ENCODE measurements around the gene STK32B.
"Not testable (repeated sequence)": the region's sequence is repeated elsewhere in the genome, so short reads cannot be mapped to it uniquely, and the experiment has no call there.

The STK32B gene

GRCh38 chr4:5212255-5213013 lies 161.2 kb downstream of the STK32B start:
- no peaks in the 10 kb centered on the region for H3K4me1 Mint-ChIP-seq (ENCODE audit: low read depth)
- H3K9me3 Mint-ChIP-seq: peaks cover 8% of the 10 kb centered on the region
- H3K4me3 Mint-ChIP-seq: no peak overlapping the region
- H3K36me3 Mint-ChIP-seq (ENCODE audit: low read depth): no peaks in the 10 kb centered on the region
- no peak overlapping the region for H3K27ac Mint-ChIP-seq
- intact Hi-C loops (cut with micrococcal nuclease): no loop called here
- no peaks in the 10 kb centered on the region for H3K27me3 Mint-ChIP-seq

- no peaks in the 10 kb centered on the region for H3K36me3 Mint-ChIP-seq (ENCODE audit: low read depth)
- H3K4me3 Mint-ChIP-seq: no peak overlapping the region
- intact Hi-C loops (cut with micrococcal nuclease): no loop called here
- no peaks in the 10 kb centered on the region for H3K27me3 Mint-ChIP-seq
- H3K9me3 Mint-ChIP-seq: peaks cover 8% of the 10 kb centered on the region
- no peak overlapping the region for H3K27ac Mint-ChIP-seq
- no peaks in the 10 kb centered on the region for H3K4me1 Mint-ChIP-seq (ENCODE audit: low read depth)
Observed at GRCh38 chr4:5213087-5213595, 161.9 kb downstream of the STK32B start.

GRCh38 chr4:5215321-5215720 lies 164.0 kb downstream of the STK32B start:
- H3K4me3 Mint-ChIP-seq: no peak overlapping the region
- H3K4me1 Mint-ChIP-seq (ENCODE audit: low read depth): no peaks in the 10 kb centered on the region
- intact Hi-C loops (cut with micrococcal nuclease): no loop called here
- no peak overlapping the region for H3K27ac Mint-ChIP-seq
- no peaks in the 10 kb centered on the region for H3K36me3 Mint-ChIP-seq (ENCODE audit: low read depth)
- peaks cover 12% of the 10 kb centered on the region for H3K9me3 Mint-ChIP-seq
- H3K27me3 Mint-ChIP-seq: no peaks in the 10 kb centered on the region

- intact Hi-C loops (cut with micrococcal nuclease): no loop called here
Observed at GRCh38 chr4:5217421-5217820, 166.1 kb downstream of the STK32B start.

GRCh38 chr4:5218376-5219069 lies 167.2 kb downstream of the STK32B start:
- no peak overlapping the region for H3K4me3 Mint-ChIP-seq
- intact Hi-C loops (cut with micrococcal nuclease): no loop called here
- H3K36me3 Mint-ChIP-seq (ENCODE audit: low read depth): no peaks in the 10 kb centered on the region
- no peak overlapping the region for H3K27ac Mint-ChIP-seq
- H3K9me3 Mint-ChIP-seq: peaks cover 40% of the 10 kb centered on the region
- H3K27me3 Mint-ChIP-seq: no peaks in the 10 kb centered on the region
- H3K4me1 Mint-ChIP-seq (ENCODE audit: low read depth): no peaks in the 10 kb centered on the region

More at GRCh38 chr4:5217421-5217820, 166.1 kb downstream of the STK32B start:
- H3K9me3 Mint-ChIP-seq: peaks cover 33% of the 10 kb centered on the region
- no peaks in the 10 kb centered on the region for H3K36me3 Mint-ChIP-seq (ENCODE audit: low read depth)
- H3K4me1 Mint-ChIP-seq (ENCODE audit: low read depth): no peaks in the 10 kb centered on the region
- H3K27me3 Mint-ChIP-seq: no peaks in the 10 kb centered on the region
- no peak overlapping the region for H3K4me3 Mint-ChIP-seq
- H3K27ac Mint-ChIP-seq: no peak overlapping the region

GRCh38 chr4:5220028-5220427 lies 168.7 kb downstream of the STK32B start:
- no peaks in the 10 kb centered on the region for H3K36me3 Mint-ChIP-seq (ENCODE audit: low read depth)
- H3K9me3 Mint-ChIP-seq: peaks cover 32% of the 10 kb centered on the region
- no peaks in the 10 kb centered on the region for H3K27me3 Mint-ChIP-seq
- no peak overlapping the region for H3K27ac Mint-ChIP-seq
- H3K4me3 Mint-ChIP-seq: no peak overlapping the region
- no peaks in the 10 kb centered on the region for H3K4me1 Mint-ChIP-seq (ENCODE audit: low read depth)
- intact Hi-C loops (cut with micrococcal nuclease): no loop called here

- Mint-ChIP-seq H3K4me3 (no peak overlapping the region), H3K9me3 (peaks cover 32% of the 10 kb centered on the region), H3K4me1 (ENCODE audit: low read depth) (no peaks in the 10 kb centered on the region)
Observed at GRCh38 chr4:5222047-5222446, 170.8 kb downstream of the STK32B start.

GRCh38 chr4:5222951-5223350 lies 171.7 kb downstream of the STK32B start:
- intact Hi-C loops (cut with micrococcal nuclease): no loop called here
- Mint-ChIP-seq H3K4me1 (ENCODE audit: low read depth) (no peaks in the 10 kb centered on the region), H3K27ac (no peak overlapping the region), H3K27me3 (no peaks in the 10 kb centered on the region), H3K4me3 (no peak overlapping the region), H3K9me3 (peaks cover 32% of the 10 kb centered on the region), H3K36me3 (ENCODE audit: low read depth) (no peaks in the 10 kb centered on the region)

More at GRCh38 chr4:5222047-5222446, 170.8 kb downstream of the STK32B start:
- intact Hi-C loops (cut with micrococcal nuclease): no loop called here
- Mint-ChIP-seq H3K36me3 (ENCODE audit: low read depth) (no peaks in the 10 kb centered on the region), H3K27me3 (no peaks in the 10 kb centered on the region), H3K27ac (no peak overlapping the region)

- no peaks in the 10 kb centered on the region for H3K27me3 Mint-ChIP-seq
- intact Hi-C loops (cut with micrococcal nuclease): no loop called here
- H3K4me3 Mint-ChIP-seq: no peak overlapping the region
- H3K9me3 Mint-ChIP-seq: peaks cover 32% of the 10 kb centered on the region
- no peaks in the 10 kb centered on the region for H3K4me1 Mint-ChIP-seq (ENCODE audit: low read depth)
- no peak overlapping the region for H3K27ac Mint-ChIP-seq
- no peaks in the 10 kb centered on the region for H3K36me3 Mint-ChIP-seq (ENCODE audit: low read depth)
Observed at GRCh38 chr4:5224340-5224739, 173.1 kb downstream of the STK32B start.

- Mint-ChIP-seq H3K27me3 (no peaks in the 10 kb centered on the region), H3K36me3 (ENCODE audit: low read depth) (no peaks in the 10 kb centered on the region), H3K27ac (no peak overlapping the region), H3K4me3 (no peak overlapping the region), H3K4me1 (ENCODE audit: low read depth) (no peaks in the 10 kb centered on the region), H3K9me3 (no peaks in the 10 kb centered on the region)
- intact Hi-C loops (cut with micrococcal nuclease): no loop called here
Observed at GRCh38 chr4:5232549-5232948, 181.3 kb downstream of the STK32B start.

GRCh38 chr4:5237086-5237660 lies 185.9 kb downstream of the STK32B start:
- H3K9me3 Mint-ChIP-seq: no peaks in the 10 kb centered on the region
- no peak overlapping the region for H3K27ac Mint-ChIP-seq
- intact Hi-C loops (cut with micrococcal nuclease): no loop called here
- no peaks in the 10 kb centered on the region for H3K4me1 Mint-ChIP-seq (ENCODE audit: low read depth)
- no peaks in the 10 kb centered on the region for H3K27me3 Mint-ChIP-seq
- no peaks in the 10 kb centered on the region for H3K36me3 Mint-ChIP-seq (ENCODE audit: low read depth)
- no peak overlapping the region for H3K4me3 Mint-ChIP-seq

- Mint-ChIP-seq H3K27me3 (no peaks in the 10 kb centered on the region), H3K4me3 (no peak overlapping the region), H3K4me1 (ENCODE audit: low read depth) (no peaks in the 10 kb centered on the region), H3K36me3 (ENCODE audit: low read depth) (no peaks in the 10 kb centered on the region), H3K27ac (no peak overlapping the region), H3K9me3 (no peaks in the 10 kb centered on the region)
- intact Hi-C loops (cut with micrococcal nuclease): no loop called here
Observed at GRCh38 chr4:5238173-5238572, 186.9 kb downstream of the STK32B start.

- not testable (repeated sequence) for H3K27ac Mint-ChIP-seq; H3K4me1 Mint-ChIP-seq (ENCODE audit: low read depth)
Observed at GRCh38 chr4:5247061-5247460, 195.8 kb downstream of the STK32B start.

GRCh38 chr4:5247735-5248134 lies 196.5 kb downstream of the STK32B start:
- intact Hi-C loops (cut with micrococcal nuclease): no loop called here
- no peaks in the 10 kb centered on the region for H3K4me1 Mint-ChIP-seq (ENCODE audit: low read depth)
- no peak overlapping the region for H3K27ac Mint-ChIP-seq
- no peaks in the 10 kb centered on the region for H3K36me3 Mint-ChIP-seq (ENCODE audit: low read depth)
- H3K27me3 Mint-ChIP-seq: no peaks in the 10 kb centered on the region
- peaks cover 31% of the 10 kb centered on the region for H3K9me3 Mint-ChIP-seq
- H3K4me3 Mint-ChIP-seq: no peak overlapping the region

More at GRCh38 chr4:5247061-5247460, 195.8 kb downstream of the STK32B start:
- H3K4me3 Mint-ChIP-seq; intact Hi-C loops (cut with micrococcal nuclease); H3K36me3 Mint-ChIP-seq (ENCODE audit: low read depth); H3K27me3 Mint-ChIP-seq: not testable (repeated sequence)
- H3K9me3 Mint-ChIP-seq: peaks cover 31% of the 10 kb centered on the region

Measured in dendritic cell treated with granulocyte-macrophage colony-stimulating factor and Interleukin-4, amounts not matched to agents 40 ng/mL and 50 ng/mL, for 4 days (primary cell).